B cell (primary cell): ENCODE data around the gene TADA3. TPM values are rescaled to one million over a fixed set of nuclear protein-coding genes. Genes with fewer than 3 reads are reported as not detected.

Experiments used
- ATAC-seq: fragments of 200-7000 bp; cut with Tn5 transposase; one replicate; pipeline ENCODE4 v1.10.0; 2021; ENCODE audit warnings: low read depth, mild to moderate bottlenecking, moderate number of reproducible peaks, moderate library complexity
- CTCF ChIA-PET: fragments of 350-600 bp; sonication (Branson Sonifier 250); formaldehyde crosslinking; loops from one replicate; lab custom pipeline; 2021; ENCODE audit warnings: antibody characterized with exemption, inconsistent platforms; lab: Charles Lee
- POLR2A ChIA-PET: fragments of 350-600 bp; sonication (Branson Sonifier 250); formaldehyde crosslinking; loops from one replicate; lab custom pipeline; 2021; ENCODE audit warnings: antibody characterized with exemption; lab: Charles Lee
- DNase-seq: peaks from one replicate; pipeline ENCODE4 v3.0.0; 2013
- H2AFZ ChIP-seq: 2 replicates; pipeline ENCODE4 v1.6.1; 2012; ENCODE audit warnings: mild to moderate bottlenecking, low read depth, low read length; ENCODE audit not compliant: insufficient read depth, poor library complexity, severe bottlenecking
- H3K27ac ChIP-seq, 2 donors: 1 replicate in 1 of 2; 2 replicates in 1 of 2; pipeline ENCODE4 v1.5.1; 2012 to 2013; ENCODE audit warnings: low read length in 2 of 2, mild to moderate bottlenecking in 2 of 2, moderate library complexity in 1 of 2
- H3K27me3 ChIP-seq, 4 experiments: fragments of 200-600 bp in 1 of 4; sonication (generic) in 1 of 4; replicated peaks in 1 of 4; 1 replicate in 2 of 4; 2 replicates in 2 of 4; pipeline versions ENCODE4 v1.6.1 to v1.7.0; 2013 to 2016; ENCODE audit warnings: low read length in 3 of 4, mild to moderate bottlenecking in 2 of 4, mixed read lengths in 1 of 4, moderate library complexity in 1 of 4; ENCODE audit not compliant: insufficient read depth in 4 of 4, control insufficient read depth in 3 of 4; ENCODE audit errors: control extremely low read depth in 1 of 4
- H3K36me3 ChIP-seq, 2 experiments: replicated peaks in 1 of 2; 1 replicate in 1 of 2; 2 replicates in 1 of 2; pipeline versions ENCODE4 v1.6.1 to v1.7.1; 2013; ENCODE audit warnings: low read length in 1 of 2; ENCODE audit not compliant: insufficient read depth in 2 of 2, control insufficient read depth in 1 of 2; ENCODE audit errors: control extremely low read depth in 1 of 2, extremely low read depth in 1 of 2
- H3K4me1 ChIP-seq, 2 donors: fragments of 200-600 bp in 1 of 2; sonication (generic) in 1 of 2; 1 replicate in 1 of 2; 2 replicates in 1 of 2; pipeline versions ENCODE4 v1.5.1 to v1.6.1; 2013 to 2017; ENCODE audit warnings: low read length in 2 of 2; ENCODE audit not compliant: control insufficient read depth in 2 of 2, insufficient read depth in 2 of 2
- H3K4me2 ChIP-seq: replicated peaks from 2 replicates; pipeline ENCODE3; 2012; ENCODE audit warnings: mild to moderate bottlenecking, low read depth, low read length; ENCODE audit not compliant: poor library complexity, severe bottlenecking
- H3K4me3 ChIP-seq, 5 experiments: fragments of 200-600 bp in 1 of 5; sonication (generic) in 1 of 5; 1 replicate in 3 of 5; 2 replicates in 2 of 5; pipeline versions ENCODE4 v1.5.1 to v1.7.0; 2011 to 2016; ENCODE audit warnings: low read length in 4 of 5, mild to moderate bottlenecking in 4 of 5, low read depth in 2 of 5, control low read depth in 1 of 5, moderate library complexity in 1 of 5; ENCODE audit not compliant: insufficient read depth in 1 of 5; ENCODE audit errors: control extremely low read depth in 1 of 5, extremely low read depth in 1 of 5
- H3K79me2 ChIP-seq: fragments of 200-600 bp; sonication (generic); one replicate; pipeline ENCODE4 v1.6.0; 2016; ENCODE audit warnings: low read length; ENCODE audit not compliant: control insufficient read depth, insufficient read depth
- H3K9ac ChIP-seq: fragments of 200-600 bp; sonication (generic); 2 replicates; pipeline ENCODE4 v1.6.1; 2017; ENCODE audit warnings: mild to moderate bottlenecking, low read length, moderate library complexity
- H3K9me3 ChIP-seq, 3 donors: one replicate each; pipeline versions ENCODE4 v1.6.1 to v1.7.1; 2013; ENCODE audit warnings: low read length in 2 of 3; ENCODE audit not compliant: control insufficient read depth in 2 of 3, insufficient read depth in 1 of 3; ENCODE audit errors: control extremely low read depth in 1 of 3
- H4K20me1 ChIP-seq: 2 replicates; pipeline ENCODE4 v1.6.0; 2012; ENCODE audit warnings: mild to moderate bottlenecking, low read length; ENCODE audit not compliant: insufficient read depth, control insufficient read depth, poor library complexity, severe bottlenecking
- H3K27ac Mint-ChIP-seq: one replicate; pipeline ENCODE4 v1.8.0; 2021; ENCODE audit warnings: mixed read lengths
- H3K27me3 Mint-ChIP-seq: one replicate; pipeline ENCODE4 v1.8.0; 2021; ENCODE audit warnings: mixed read lengths
- H3K4me1 Mint-ChIP-seq: one replicate; pipeline ENCODE4 v1.8.0; 2021; ENCODE audit warnings: mixed read lengths
- H3K4me3 Mint-ChIP-seq: one replicate; pipeline ENCODE4 v1.8.0; 2021; ENCODE audit warnings: mixed read lengths
- H3K9me3 Mint-ChIP-seq: one replicate; pipeline ENCODE4 v1.8.0; 2022; ENCODE audit warnings: mixed read lengths; ENCODE audit not compliant: insufficient read depth
- EZH2 ChIP-seq: IDR thresholded peaks from 2 replicates; pipeline ENCODE4 v1.6.1; 2012; ENCODE audit warnings: borderline replicate concordance, low read depth, mild to moderate bottlenecking, moderate library complexity, low read length; ENCODE audit not compliant: insufficient read depth, poor library complexity, severe bottlenecking
- WGBS: methylation state at CpG from one replicate; pipeline ENCODE4 v1.1.5; 2013; ENCODE audit warnings: missing lambda C conversion rate; ENCODE audit not compliant: insufficient coverage; 5-methylcytosine and 5-hydroxymethylcytosine counted together
- intact Hi-C: fragments of 100-400 bp; cut with micrococcal nuclease; formaldehyde crosslinking; loops from one replicate; pipeline ENCODE4 v1.10.0; 2022
- polyA plus RNA-seq: library from polyadenylated mRNA; depleted of rRNA; stranded (reverse); fragments of >200 nt; gene quantifications from 2 replicates; pipeline ENCODE4 v1.2.3, GENCODE V29; 2012
- total RNA-seq, 2 donors: library from RNA; stranded (reverse); fragments of 120-200 nt in 1 of 2; gene quantifications; 1 replicate in 1 of 2; 2 replicates in 1 of 2; pipeline versions ENCODE4 v1.2.3 to v1.2.4, GENCODE V29; 2013 to 2022
- TF ChIP-seq, protein P1 (sequence below): fragments of 200-600 bp; IDR thresholded peaks from one replicate; pipeline ENCODE4 v1.8.0; 2022; ENCODE audit warnings: antibody characterized with exemption, mild to moderate bottlenecking

Gene TADA3
- total and polyA plus RNA-seq, 2 donors (not counting 1 experiment from before 2014, with no cell fraction given), result 45.4 to 45.6 TPM

DNA sequence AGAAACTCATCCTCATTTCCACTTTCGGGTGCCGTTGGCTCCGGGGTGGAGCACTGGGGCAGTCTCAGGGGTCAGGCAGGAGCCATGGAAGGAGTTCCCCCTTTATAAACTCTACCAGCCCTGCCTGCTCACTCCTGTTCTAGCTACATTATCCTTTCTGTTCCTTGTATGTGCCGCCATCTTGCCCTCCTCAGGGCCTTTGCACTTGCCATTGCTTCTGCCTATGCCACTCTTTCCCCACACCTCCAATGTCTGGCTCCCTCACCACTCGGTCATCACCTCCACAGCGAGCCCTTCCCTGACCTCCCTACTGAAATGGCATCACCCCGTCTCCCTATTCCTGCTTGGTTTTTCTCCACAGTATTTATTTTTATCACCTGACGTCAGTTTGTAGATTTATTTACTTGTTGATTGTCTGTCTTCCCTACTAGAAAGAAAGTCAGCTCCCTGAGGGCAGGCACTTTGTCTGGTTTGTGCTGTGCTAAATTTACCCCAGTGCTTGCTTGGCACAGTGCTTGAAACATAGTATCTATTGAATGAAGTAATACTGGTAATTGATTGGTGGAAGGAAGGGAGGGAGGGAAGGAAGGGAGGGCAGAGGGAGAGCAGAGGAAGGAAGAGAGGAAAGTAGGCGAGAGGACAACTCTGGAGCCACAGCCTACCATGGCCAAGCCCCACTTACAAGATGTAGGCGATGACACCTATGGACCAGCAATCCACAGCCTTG lies 31.3 kb downstream of the TADA3 start:
- 95% methylated on average over 6 of the region's 10 CpGs for WGBS
- Histone ChIP-seq H3K4me3 (no peak overlapping the region), H3K27me3 (no peaks in the 10 kb centered on the region), H3K4me2 (no peak overlapping the region), H3K36me3 (peaks cover 3 to 42% of the 10 kb centered on the region in 2 experiments), H3K4me1 (no peaks in the 10 kb centered on the region), H2AFZ (no peak overlapping the region), H3K9me3 (peaks cover 0 to 3% (median 0%) of the 10 kb centered on the region in 3 donors), H3K79me2 (peaks cover 7% of the 10 kb centered on the region), H4K20me1 (peaks cover 6% of the 10 kb centered on the region), H3K27ac (no peak overlapping the region), H3K9ac (no peak overlapping the region)
- intact Hi-C loops, result no loop called here
- ChIA-PET POLR2A (no interaction called here), CTCF (interaction anchor here (0.6 kb wide), 1 partner anchor 16 kb away, joined by 4 read pairs; no protein-coding TSS in a partner anchor)
- Mint-ChIP-seq H3K27ac (no peak overlapping the region), H3K4me1 (no peaks in the 10 kb centered on the region), H3K4me3 (no peak overlapping the region), H3K9me3 (no peaks in the 10 kb centered on the region), H3K27me3 (no peaks in the 10 kb centered on the region)
- no peak for ATAC-seq
- TF ChIP-seq, protein P1, sequence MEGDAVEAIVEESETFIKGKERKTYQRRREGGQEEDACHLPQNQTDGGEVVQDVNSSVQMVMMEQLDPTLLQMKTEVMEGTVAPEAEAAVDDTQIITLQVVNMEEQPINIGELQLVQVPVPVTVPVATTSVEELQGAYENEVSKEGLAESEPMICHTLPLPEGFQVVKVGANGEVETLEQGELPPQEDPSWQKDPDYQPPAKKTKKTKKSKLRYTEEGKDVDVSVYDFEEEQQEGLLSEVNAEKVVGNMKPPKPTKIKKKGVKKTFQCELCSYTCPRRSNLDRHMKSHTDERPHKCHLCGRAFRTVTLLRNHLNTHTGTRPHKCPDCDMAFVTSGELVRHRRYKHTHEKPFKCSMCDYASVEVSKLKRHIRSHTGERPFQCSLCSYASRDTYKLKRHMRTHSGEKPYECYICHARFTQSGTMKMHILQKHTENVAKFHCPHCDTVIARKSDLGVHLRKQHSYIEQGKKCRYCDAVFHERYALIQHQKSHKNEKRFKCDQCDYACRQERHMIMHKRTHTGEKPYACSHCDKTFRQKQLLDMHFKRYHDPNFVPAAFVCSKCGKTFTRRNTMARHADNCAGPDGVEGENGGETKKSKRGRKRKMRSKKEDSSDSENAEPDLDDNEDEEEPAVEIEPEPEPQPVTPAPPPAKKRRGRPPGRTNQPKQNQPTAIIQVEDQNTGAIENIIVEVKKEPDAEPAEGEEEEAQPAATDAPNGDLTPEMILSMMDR, result no peak
- no peak for TF ChIP-seq EZH2
- no peak for DNase-seq

DNA sequence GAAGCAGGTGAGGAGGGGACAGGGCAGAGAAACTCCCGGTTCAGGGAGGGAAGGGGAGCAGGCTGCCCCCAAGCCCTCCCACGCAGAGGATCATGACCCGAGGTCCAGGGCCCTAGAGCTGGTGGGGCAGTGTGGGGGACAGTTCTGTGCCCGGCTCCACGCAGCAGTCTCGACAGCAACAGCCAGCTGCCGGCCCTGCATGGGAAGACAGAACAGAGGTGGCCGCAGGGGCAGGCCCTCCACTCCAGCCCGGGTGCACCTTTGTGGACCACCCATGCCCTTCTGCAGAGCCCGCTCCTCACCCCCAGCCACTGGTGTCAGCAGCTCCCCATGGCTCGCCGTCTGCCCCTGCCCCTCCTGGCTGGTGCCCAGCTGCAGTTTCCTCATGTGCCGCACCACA lies 34.8 kb downstream of the TADA3 start:
- Histone ChIP-seq H3K27ac (no peak overlapping the region), H2AFZ (no peak overlapping the region), H3K27me3 (no peaks in the 10 kb centered on the region), H3K4me2 (no peak overlapping the region), H3K4me1 (peaks cover 6% of the 10 kb centered on the region in 2 donors), H3K9me3 (peaks cover 0 to 3% (median 0%) of the 10 kb centered on the region in 3 donors), H3K4me3 (no peak overlapping the region), H3K79me2 (peaks cover 12% of the 10 kb centered on the region), H3K36me3 (peaks cover 4 to 62% of the 10 kb centered on the region in 2 experiments), H4K20me1 (peaks cover 13% of the 10 kb centered on the region), H3K9ac (no peak overlapping the region)
- Mint-ChIP-seq H3K27ac (no peak overlapping the region), H3K27me3 (no peaks in the 10 kb centered on the region), H3K9me3 (no peaks in the 10 kb centered on the region), H3K4me1 (peaks cover 14% of the 10 kb centered on the region), H3K4me3 (no peak overlapping the region)
- WGBS, result 96% methylated on average over 13 of the region's 13 CpGs
- CTCF ChIA-PET, result no interaction called here
- no peak for ATAC-seq
- no peak for DNase-seq
- POLR2A ChIA-PET, result no interaction called here
- TF ChIP-seq EZH2, result no peak
- TF ChIP-seq, protein P1, result no peak
- intact Hi-C loops, result loop anchor here (10.0 kb wide), 1 partner anchor 227 kb away; the partner anchor contains the start of gene EMC3
